ENCODE data around the gene ROS1.

The ROS1 gene

GRCh38 chr6:117409420-117409819, 16.3 kb downstream of the ROS1 start:
- Histone ChIP-seq H3K9ac (ENCODE audit: low read length in 5 of 5) (no peak overlapping the region), H3K27me3 (ENCODE audit: control insufficient read depth in 5 of 5, insufficient read depth in 4 of 5, low read length in 5 of 5) (no peaks in the 10 kb centered on the region), H3K36me3 (ENCODE audit: control insufficient read depth in 5 of 5, insufficient read depth in 5 of 5, low read length in 5 of 5) (no peaks in the 10 kb centered on the region), H3K27ac (ENCODE audit: low read depth, low read length) (no peak overlapping the region), H3K9me3 (ENCODE audit: control insufficient read depth in 5 of 5, low read length in 5 of 5) (no peaks in the 10 kb centered on the region), H3K4me1 (ENCODE audit: control insufficient read depth in 5 of 5, insufficient read depth in 5 of 5, low read length in 5 of 5) (no peaks in the 10 kb centered on the region), H3K4me3 (ENCODE audit: low read depth in 1 of 5, low read length in 5 of 5) (no peak overlapping the region)

- Histone ChIP-seq H3K9ac (ENCODE audit: low read length in 5 of 5) (no peak overlapping the region), H3K27me3 (ENCODE audit: control insufficient read depth in 5 of 5, insufficient read depth in 4 of 5, low read length in 5 of 5) (no peaks in the 10 kb centered on the region), H3K27ac (ENCODE audit: low read depth, low read length) (no peak overlapping the region), H3K4me1 (ENCODE audit: control insufficient read depth in 5 of 5, insufficient read depth in 5 of 5, low read length in 5 of 5) (no peaks in the 10 kb centered on the region), H3K36me3 (ENCODE audit: control insufficient read depth in 5 of 5, insufficient read depth in 5 of 5, low read length in 5 of 5) (no peaks in the 10 kb centered on the region), H3K4me3 (ENCODE audit: low read depth in 1 of 5, low read length in 5 of 5) (no peak overlapping the region), H3K9me3 (ENCODE audit: control insufficient read depth in 5 of 5, low read length in 5 of 5) (no peaks in the 10 kb centered on the region)
Measured at GRCh38 chr6:117404548-117404947, 21.2 kb downstream of the ROS1 start.

DNA sequence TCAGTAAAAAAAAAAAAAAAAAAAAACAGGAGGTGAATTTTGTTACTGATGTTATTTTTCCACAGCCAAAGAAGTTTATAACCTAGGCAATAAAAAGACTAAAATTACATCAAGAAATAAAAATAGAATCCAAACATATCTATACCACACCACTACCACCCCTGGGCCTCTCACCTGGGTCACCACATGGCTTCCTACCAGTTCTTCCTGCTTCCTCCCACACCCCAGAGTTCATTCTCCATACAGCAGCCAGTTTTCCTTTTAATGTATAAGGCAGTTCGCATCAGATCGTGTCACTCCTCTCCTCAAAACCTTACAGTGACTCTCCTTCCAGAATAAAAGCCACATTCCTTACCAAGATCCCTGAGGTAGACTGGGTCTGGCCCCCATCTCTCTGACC, 23.9 kb downstream of the ROS1 start:
- no peak overlapping the region for H3K4me3 ChIP-seq (ENCODE audit: low read depth in 1 of 5, low read length in 5 of 5)
- no peak overlapping the region for H3K9ac ChIP-seq (ENCODE audit: low read length in 5 of 5)
- no peaks in the 10 kb centered on the region for H3K4me1 ChIP-seq (ENCODE audit: control insufficient read depth in 5 of 5, insufficient read depth in 5 of 5, low read length in 5 of 5)
- no peak overlapping the region for H3K27ac ChIP-seq (ENCODE audit: low read depth, low read length)
- H3K9me3 ChIP-seq (ENCODE audit: control insufficient read depth in 5 of 5, low read length in 5 of 5), result no peaks in the 10 kb centered on the region
- no peaks in the 10 kb centered on the region for H3K27me3 ChIP-seq (ENCODE audit: control insufficient read depth in 5 of 5, insufficient read depth in 4 of 5, low read length in 5 of 5)
- no peaks in the 10 kb centered on the region for H3K36me3 ChIP-seq (ENCODE audit: control insufficient read depth in 5 of 5, insufficient read depth in 5 of 5, low read length in 5 of 5)

DNA sequence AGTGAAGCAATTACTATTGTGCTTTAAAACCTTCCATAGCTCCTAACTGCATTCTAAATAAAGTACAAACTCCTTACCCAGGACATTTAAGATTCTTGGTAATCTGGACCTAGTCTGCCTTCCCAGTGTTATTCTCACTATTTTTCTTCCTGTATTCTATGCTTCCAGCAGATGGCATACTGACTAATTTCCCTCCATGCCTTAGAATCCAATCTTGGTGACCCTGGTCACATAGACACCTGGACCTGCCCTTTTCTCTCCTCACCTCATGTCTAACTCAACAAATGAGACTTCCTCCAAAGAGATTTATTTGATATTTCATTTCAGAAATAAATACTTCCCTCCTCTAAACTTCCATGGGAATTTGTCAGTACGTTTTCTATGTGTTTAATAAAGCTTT, 25.8 kb downstream of the ROS1 start:
- H3K4me1 ChIP-seq (ENCODE audit: control insufficient read depth in 5 of 5, insufficient read depth in 5 of 5, low read length in 5 of 5), result no peaks in the 10 kb centered on the region
- H3K4me3 ChIP-seq (ENCODE audit: low read depth in 1 of 5, low read length in 5 of 5), result no peak overlapping the region
- no peaks in the 10 kb centered on the region for H3K9me3 ChIP-seq (ENCODE audit: control insufficient read depth in 5 of 5, low read length in 5 of 5)
- H3K36me3 ChIP-seq (ENCODE audit: control insufficient read depth in 5 of 5, insufficient read depth in 5 of 5, low read length in 5 of 5), result no peaks in the 10 kb centered on the region
- no peaks in the 10 kb centered on the region for H3K27me3 ChIP-seq (ENCODE audit: control insufficient read depth in 5 of 5, insufficient read depth in 4 of 5, low read length in 5 of 5)
- no peak overlapping the region for H3K9ac ChIP-seq (ENCODE audit: low read length in 5 of 5)
- no peak overlapping the region for H3K27ac ChIP-seq (ENCODE audit: low read depth, low read length)

- no peaks in the 10 kb centered on the region for H3K36me3 ChIP-seq (ENCODE audit: control insufficient read depth in 5 of 5, insufficient read depth in 5 of 5, low read length in 5 of 5)
- H3K4me3 ChIP-seq (ENCODE audit: low read depth in 1 of 5, low read length in 5 of 5), result no peak overlapping the region
- H3K4me1 ChIP-seq (ENCODE audit: control insufficient read depth in 5 of 5, insufficient read depth in 5 of 5, low read length in 5 of 5), result no peaks in the 10 kb centered on the region
- H3K9me3 ChIP-seq (ENCODE audit: control insufficient read depth in 5 of 5, low read length in 5 of 5), result no peaks in the 10 kb centered on the region
- no peak overlapping the region for H3K9ac ChIP-seq (ENCODE audit: low read length in 5 of 5)
- no peak overlapping the region for H3K27ac ChIP-seq (ENCODE audit: low read depth, low read length)
- no peaks in the 10 kb centered on the region for H3K27me3 ChIP-seq (ENCODE audit: control insufficient read depth in 5 of 5, insufficient read depth in 4 of 5, low read length in 5 of 5)
Measured at GRCh38 chr6:117399126-117399525, 26.6 kb downstream of the ROS1 start.

GRCh38 chr6:117397536-117398227, 28.1 kb downstream of the ROS1 start:
- Histone ChIP-seq H3K27ac (ENCODE audit: low read depth, low read length) (no peak overlapping the region), H3K9ac (ENCODE audit: low read length in 5 of 5) (no peak overlapping the region), H3K27me3 (ENCODE audit: control insufficient read depth in 5 of 5, insufficient read depth in 4 of 5, low read length in 5 of 5) (no peaks in the 10 kb centered on the region)

GRCh38 chr6:117396228-117396627, 29.5 kb downstream of the ROS1 start:
- no peaks in the 10 kb centered on the region for H3K36me3 ChIP-seq (ENCODE audit: control insufficient read depth in 5 of 5, insufficient read depth in 5 of 5, low read length in 5 of 5)
- no peaks in the 10 kb centered on the region for H3K9me3 ChIP-seq (ENCODE audit: control insufficient read depth in 5 of 5, low read length in 5 of 5)
- H3K27me3 ChIP-seq (ENCODE audit: control insufficient read depth in 5 of 5, insufficient read depth in 4 of 5, low read length in 5 of 5), result no peaks in the 10 kb centered on the region

More at GRCh38 chr6:117397536-117398227, 28.1 kb downstream of the ROS1 start:
- H3K36me3 ChIP-seq (ENCODE audit: control insufficient read depth in 5 of 5, insufficient read depth in 5 of 5, low read length in 5 of 5), result no peaks in the 10 kb centered on the region
- no peaks in the 10 kb centered on the region for H3K4me1 ChIP-seq (ENCODE audit: control insufficient read depth in 5 of 5, insufficient read depth in 5 of 5, low read length in 5 of 5)
- H3K4me3 ChIP-seq (ENCODE audit: low read depth in 1 of 5, low read length in 5 of 5), result no peak overlapping the region
- no peaks in the 10 kb centered on the region for H3K9me3 ChIP-seq (ENCODE audit: control insufficient read depth in 5 of 5, low read length in 5 of 5)

DNA sequence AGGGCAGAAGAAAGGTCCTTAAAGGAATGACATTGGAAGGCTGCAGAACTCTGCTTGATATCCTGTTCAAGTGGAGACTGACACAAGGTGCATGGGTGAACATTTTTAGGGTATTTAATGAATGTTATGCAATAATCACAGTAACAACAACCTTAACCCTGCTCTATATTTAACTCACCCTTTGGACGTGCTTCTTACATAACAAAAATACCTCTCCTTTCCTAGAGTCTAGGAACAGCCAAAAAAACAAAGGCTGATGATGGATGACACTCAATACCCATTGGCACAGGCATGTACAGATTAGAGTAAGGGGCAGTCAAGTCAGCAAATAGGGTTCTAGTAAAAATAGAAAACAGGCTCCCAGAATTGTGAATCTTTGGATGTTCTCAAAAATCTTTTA, 30.6 kb downstream of the ROS1 start:
- H3K4me3 ChIP-seq (ENCODE audit: low read depth in 1 of 5, low read length in 5 of 5), result no peak overlapping the region
- H3K27me3 ChIP-seq (ENCODE audit: control insufficient read depth in 5 of 5, insufficient read depth in 4 of 5, low read length in 5 of 5), result no peaks in the 10 kb centered on the region
- no peaks in the 10 kb centered on the region for H3K36me3 ChIP-seq (ENCODE audit: control insufficient read depth in 5 of 5, insufficient read depth in 5 of 5, low read length in 5 of 5)
- H3K4me1 ChIP-seq (ENCODE audit: control insufficient read depth in 5 of 5, insufficient read depth in 5 of 5, low read length in 5 of 5), result no peaks in the 10 kb centered on the region
- H3K9me3 ChIP-seq (ENCODE audit: control insufficient read depth in 5 of 5, low read length in 5 of 5), result no peaks in the 10 kb centered on the region
- no peak overlapping the region for H3K9ac ChIP-seq (ENCODE audit: low read length in 5 of 5)
- H3K27ac ChIP-seq (ENCODE audit: low read depth, low read length), result no peak overlapping the region

More at GRCh38 chr6:117396228-117396627, 29.5 kb downstream of the ROS1 start:
- no peak overlapping the region for H3K27ac ChIP-seq (ENCODE audit: low read depth, low read length)
- H3K4me3 ChIP-seq (ENCODE audit: low read depth in 1 of 5, low read length in 5 of 5), result no peak overlapping the region
- no peaks in the 10 kb centered on the region for H3K4me1 ChIP-seq (ENCODE audit: control insufficient read depth in 5 of 5, insufficient read depth in 5 of 5, low read length in 5 of 5)
- H3K9ac ChIP-seq (ENCODE audit: low read length in 5 of 5), result no peak overlapping the region

GRCh38 chr6:117393045-117393444, 32.7 kb downstream of the ROS1 start:
- H3K4me3 ChIP-seq (ENCODE audit: low read depth in 1 of 5, low read length in 5 of 5), result no peak overlapping the region
- H3K9me3 ChIP-seq (ENCODE audit: control insufficient read depth in 5 of 5, low read length in 5 of 5), result no peaks in the 10 kb centered on the region
- H3K9ac ChIP-seq (ENCODE audit: low read length in 5 of 5), result no peak overlapping the region
- peaks cover 0 to 2% (median 0%) of the 10 kb centered on the region in 5 donors for H3K27me3 ChIP-seq (ENCODE audit: control insufficient read depth in 5 of 5, insufficient read depth in 4 of 5, low read length in 5 of 5)
- no peaks in the 10 kb centered on the region for H3K36me3 ChIP-seq (ENCODE audit: control insufficient read depth in 5 of 5, insufficient read depth in 5 of 5, low read length in 5 of 5)
- no peaks in the 10 kb centered on the region for H3K4me1 ChIP-seq (ENCODE audit: control insufficient read depth in 5 of 5, insufficient read depth in 5 of 5, low read length in 5 of 5)
- no peak overlapping the region for H3K27ac ChIP-seq (ENCODE audit: low read depth, low read length)

GRCh38 chr6:117391874-117392583, 33.7 kb downstream of the ROS1 start:
- H3K4me1 ChIP-seq (ENCODE audit: control insufficient read depth in 5 of 5, insufficient read depth in 5 of 5, low read length in 5 of 5), result no peaks in the 10 kb centered on the region
- H3K27me3 ChIP-seq (ENCODE audit: control insufficient read depth in 5 of 5, insufficient read depth in 4 of 5, low read length in 5 of 5), result peaks cover 0 to 2% (median 0%) of the 10 kb centered on the region in 5 donors
- no peak overlapping the region for H3K27ac ChIP-seq (ENCODE audit: low read depth, low read length)
- H3K4me3 ChIP-seq (ENCODE audit: low read depth in 1 of 5, low read length in 5 of 5), result no peak overlapping the region
- H3K9ac ChIP-seq (ENCODE audit: low read length in 5 of 5), result no peak overlapping the region
- H3K36me3 ChIP-seq (ENCODE audit: control insufficient read depth in 5 of 5, insufficient read depth in 5 of 5, low read length in 5 of 5), result no peaks in the 10 kb centered on the region
- no peaks in the 10 kb centered on the region for H3K9me3 ChIP-seq (ENCODE audit: control insufficient read depth in 5 of 5, low read length in 5 of 5)

Data from subcutaneous abdominal adipose tissue (tissue), 5 donors.